OCI-LY1 (cell line): Measurements from ENCODE around the gene EIF3K.

ENCODE experiments used
- H2AFZ ChIP-seq: fragments of 200-600 bp; sonication (generic), shearing (Covaris generic); 2 replicates; pipeline ENCODE4 v1.6.0; 2014; ENCODE audit warnings: antibody characterized with exemption, mild to moderate bottlenecking, low read length
- H3F3A ChIP-seq: fragments of 200-600 bp; sonication (generic), shearing (Covaris generic); 2 replicates; pipeline ENCODE4 v1.6.0; 2014; ENCODE audit warnings: mild to moderate bottlenecking, antibody characterized with exemption, low read length, moderate library complexity; ENCODE audit not compliant: insufficient read depth
- H3K27ac ChIP-seq: fragments of 200-600 bp; sonication (generic); 2 replicates; pipeline ENCODE4 v1.5.1; 2014; ENCODE audit warnings: low read length, mixed run types, mild to moderate bottlenecking, low read depth; ENCODE audit not compliant: poor library complexity, severe bottlenecking
- H3K27me3 ChIP-seq: fragments of 200-600 bp; sonication (generic); 2 replicates; pipeline ENCODE4 v1.6.0; 2014; ENCODE audit warnings: antibody characterized with exemption, mild to moderate bottlenecking, low read length, moderate library complexity; ENCODE audit not compliant: insufficient read depth
- H3K36me3 ChIP-seq: fragments of 200-600 bp; sonication (generic); 2 replicates; pipeline ENCODE4 v1.6.1; 2014; ENCODE audit warnings: mild to moderate bottlenecking, antibody characterized with exemption, low read length, moderate library complexity, mixed read lengths; ENCODE audit not compliant: insufficient read depth
- H3K4me1 ChIP-seq: fragments of 200-600 bp; sonication (generic); 2 replicates; pipeline ENCODE4 v1.5.1; 2014; ENCODE audit warnings: mild to moderate bottlenecking, low read length, moderate library complexity; ENCODE audit not compliant: insufficient read depth, severe bottlenecking
- H3K4me2 ChIP-seq: fragments of 200-600 bp; sonication (generic), shearing (Covaris generic); 2 replicates; pipeline ENCODE4 v1.6.1; 2014; ENCODE audit warnings: low read length
- H3K4me3 ChIP-seq: fragments of 200-600 bp; sonication (generic); 2 replicates; pipeline ENCODE4 v1.5.1; 2014; ENCODE audit warnings: low read length, low read depth, mild to moderate bottlenecking, mixed read lengths; ENCODE audit not compliant: poor library complexity, severe bottlenecking
- H3K79me2 ChIP-seq: fragments of 200-600 bp; shearing (Covaris generic); 2 replicates; pipeline ENCODE4 v1.6.1; 2016; ENCODE audit warnings: mixed run types, low read length, mixed read lengths; ENCODE audit not compliant: insufficient read depth
- H3K9ac ChIP-seq: fragments of 200-600 bp; sonication (generic), shearing (Covaris generic); 2 replicates; pipeline ENCODE4 v1.6.1; 2014; ENCODE audit warnings: mild to moderate bottlenecking, low read length, mixed read lengths
- H3K9me2 ChIP-seq: fragments of 200-600 bp; sonication (generic), shearing (Covaris generic); 2 replicates; pipeline ENCODE4 v1.6.1; 2014; ENCODE audit warnings: low read depth, mild to moderate bottlenecking, low read length, mixed read lengths
- H3K9me3 ChIP-seq: fragments of 200-600 bp; shearing (Covaris generic); 2 replicates; pipeline ENCODE4 v1.6.1; 2014; ENCODE audit warnings: low read length, mixed read lengths
- H4K20me1 ChIP-seq: fragments of 200-600 bp; sonication (generic), shearing (Covaris generic); 2 replicates; pipeline ENCODE4 v1.6.0; 2016; ENCODE audit warnings: mild to moderate bottlenecking, low read length; ENCODE audit not compliant: insufficient read depth
- CTCF ChIP-seq: fragments of 200-600 bp; sonication (generic), shearing (Covaris generic); IDR thresholded peaks from 2 replicates; pipeline ENCODE4 v1.5.1; 2017; ENCODE audit warnings: mild to moderate bottlenecking, antibody characterized with exemption, low read length, moderate library complexity, mixed read lengths
- EZH2 ChIP-seq: fragments of 200-600 bp; sonication (generic), shearing (Covaris generic); IDR thresholded peaks from 2 replicates; pipeline ENCODE4 v1.8.0; 2017; ENCODE audit warnings: borderline replicate concordance, mixed run types, mild to moderate bottlenecking, antibody characterized with exemption, low read length, moderate library complexity, mixed read lengths

EIF3K gene

GRCh38 chr19:38661136-38661535 lies 42.1 kb downstream of the EIF3K start:
- Histone ChIP-seq H3K9me2 (no peaks in the 10 kb centered on the region), H3K36me3 (peaks cover 20% of the 10 kb centered on the region; the same call in 1 of the 2 replicates), H3K27me3 (no peaks in the 10 kb centered on the region), H3K79me2 (peaks cover 50% of the 10 kb centered on the region), H2AFZ (no peak overlapping the region), H4K20me1 (no peaks in the 10 kb centered on the region), H3K27ac (no peak overlapping the region), H3K4me3 (no peak overlapping the region), H3F3A (no peaks in the 10 kb centered on the region), H3K4me1 (peaks cover 26% of the 10 kb centered on the region), H3K9me3 (no peaks in the 10 kb centered on the region), H3K4me2 (no peak overlapping the region), H3K9ac (no peak overlapping the region)
- TF ChIP-seq EZH2 (no peak), CTCF (no peak)

- no peaks in the 10 kb centered on the region for H3F3A ChIP-seq
- H3K9ac ChIP-seq = no peak overlapping the region
- H2AFZ ChIP-seq = no peak overlapping the region
- H3K4me1 ChIP-seq = peaks cover 34% of the 10 kb centered on the region
- no peaks in the 10 kb centered on the region for H3K9me3 ChIP-seq
- TF ChIP-seq EZH2 = no peak
- no peak for TF ChIP-seq CTCF
- H3K27ac ChIP-seq = no peak overlapping the region
- H3K9me2 ChIP-seq = no peaks in the 10 kb centered on the region
- no peak overlapping the region for H3K4me3 ChIP-seq
- peaks cover 12% of the 10 kb centered on the region; the same call in 1 of the 2 replicates for H3K36me3 ChIP-seq
- peaks cover 42% of the 10 kb centered on the region for H3K79me2 ChIP-seq
- no peaks in the 10 kb centered on the region for H4K20me1 ChIP-seq
- H3K27me3 ChIP-seq = no peaks in the 10 kb centered on the region
- H3K4me2 ChIP-seq = no peak overlapping the region
These were observed 43.0 kb downstream of the EIF3K start for GRCh38 chr19:38661996-38662395.

GRCh38 chr19:38662537-38663155 lies 43.7 kb downstream of the EIF3K start:
- Histone ChIP-seq H3K4me1 (peaks cover 41% of the 10 kb centered on the region), H2AFZ (no peak overlapping the region), H3K9me2 (no peaks in the 10 kb centered on the region), H3K27ac (no peak overlapping the region), H3K9me3 (no peaks in the 10 kb centered on the region), H3K79me2 (peaks cover 42% of the 10 kb centered on the region), H3K4me3 (no peak overlapping the region), H3K27me3 (no peaks in the 10 kb centered on the region), H4K20me1 (no peaks in the 10 kb centered on the region), H3K9ac (no peak overlapping the region), H3F3A (no peaks in the 10 kb centered on the region), H3K36me3 (peaks cover 8% of the 10 kb centered on the region; the same call in 1 of the 2 replicates), H3K4me2 (no peak overlapping the region)
- TF ChIP-seq EZH2 = no peak
- TF ChIP-seq CTCF = no peak
